IMR-90 (cell line): ENCODE measurements around the gene SPATA13.

ENCODE experiments used
- POLR2A ChIP-seq: IDR thresholded peaks from 2 replicates; pipeline ENCODE4 v1.6.1; 2012; ENCODE audit warnings: mild to moderate bottlenecking, low read depth, low read length
- RFX5 ChIP-seq: IDR thresholded peaks from 2 replicates; pipeline ENCODE4 v1.8.0; 2012; ENCODE audit warnings: low read depth, mild to moderate bottlenecking, low read length, moderate library complexity
- TF ChIP-seq, protein P1 (sequence below): conservative IDR thresholded peaks from 2 replicates; pipeline ENCODE4 v1.5.1; 2012; ENCODE audit warnings: mild to moderate bottlenecking, low read depth, low read length, improper control_type of control experiment
- TF ChIP-seq, protein P2 (sequence below): fragments of 150-350 bp; IDR thresholded peaks from 2 replicates; pipeline ENCODE4 v1.6.1; 2016; ENCODE audit warnings: low read depth, mild to moderate bottlenecking, low read length, moderate library complexity, borderline replicate concordance

DNA sequence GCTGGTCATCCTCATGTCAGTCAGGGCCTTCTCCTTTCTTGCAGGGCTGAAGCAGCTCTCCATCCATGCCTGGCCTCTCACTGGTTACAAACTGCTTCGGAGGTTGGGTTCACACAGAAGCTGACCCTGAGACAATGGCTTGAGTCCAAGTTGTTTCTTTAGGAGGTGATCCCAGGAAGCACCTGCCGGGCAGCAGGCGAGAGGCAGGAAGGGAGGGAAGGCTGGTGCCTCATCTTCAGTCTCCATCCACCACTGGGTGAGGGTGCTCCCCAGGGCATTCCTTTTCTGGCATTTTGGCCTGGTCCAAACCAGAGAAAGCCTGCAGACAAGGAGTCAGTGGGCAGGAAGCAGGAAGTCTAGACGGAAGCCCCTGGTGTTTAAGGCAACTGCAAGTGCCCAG, 17.6 kb upstream of the SPATA13 start:
- TF ChIP-seq POLR2A (no peak), RFX5 (no peak)
- TF ChIP-seq, protein P1, sequence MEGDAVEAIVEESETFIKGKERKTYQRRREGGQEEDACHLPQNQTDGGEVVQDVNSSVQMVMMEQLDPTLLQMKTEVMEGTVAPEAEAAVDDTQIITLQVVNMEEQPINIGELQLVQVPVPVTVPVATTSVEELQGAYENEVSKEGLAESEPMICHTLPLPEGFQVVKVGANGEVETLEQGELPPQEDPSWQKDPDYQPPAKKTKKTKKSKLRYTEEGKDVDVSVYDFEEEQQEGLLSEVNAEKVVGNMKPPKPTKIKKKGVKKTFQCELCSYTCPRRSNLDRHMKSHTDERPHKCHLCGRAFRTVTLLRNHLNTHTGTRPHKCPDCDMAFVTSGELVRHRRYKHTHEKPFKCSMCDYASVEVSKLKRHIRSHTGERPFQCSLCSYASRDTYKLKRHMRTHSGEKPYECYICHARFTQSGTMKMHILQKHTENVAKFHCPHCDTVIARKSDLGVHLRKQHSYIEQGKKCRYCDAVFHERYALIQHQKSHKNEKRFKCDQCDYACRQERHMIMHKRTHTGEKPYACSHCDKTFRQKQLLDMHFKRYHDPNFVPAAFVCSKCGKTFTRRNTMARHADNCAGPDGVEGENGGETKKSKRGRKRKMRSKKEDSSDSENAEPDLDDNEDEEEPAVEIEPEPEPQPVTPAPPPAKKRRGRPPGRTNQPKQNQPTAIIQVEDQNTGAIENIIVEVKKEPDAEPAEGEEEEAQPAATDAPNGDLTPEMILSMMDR: no peak
- TF ChIP-seq, protein P2, sequence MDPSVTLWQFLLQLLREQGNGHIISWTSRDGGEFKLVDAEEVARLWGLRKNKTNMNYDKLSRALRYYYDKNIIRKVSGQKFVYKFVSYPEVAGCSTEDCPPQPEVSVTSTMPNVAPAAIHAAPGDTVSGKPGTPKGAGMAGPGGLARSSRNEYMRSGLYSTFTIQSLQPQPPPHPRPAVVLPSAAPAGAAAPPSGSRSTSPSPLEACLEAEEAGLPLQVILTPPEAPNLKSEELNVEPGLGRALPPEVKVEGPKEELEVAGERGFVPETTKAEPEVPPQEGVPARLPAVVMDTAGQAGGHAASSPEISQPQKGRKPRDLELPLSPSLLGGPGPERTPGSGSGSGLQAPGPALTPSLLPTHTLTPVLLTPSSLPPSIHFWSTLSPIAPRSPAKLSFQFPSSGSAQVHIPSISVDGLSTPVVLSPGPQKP: no peak
